Measurements from ENCODE around the gene CWC15.
A peak's percentile ranks its signal among the peaks of the same experiment; 100 is the strongest.

CWC15 gene

DNA sequence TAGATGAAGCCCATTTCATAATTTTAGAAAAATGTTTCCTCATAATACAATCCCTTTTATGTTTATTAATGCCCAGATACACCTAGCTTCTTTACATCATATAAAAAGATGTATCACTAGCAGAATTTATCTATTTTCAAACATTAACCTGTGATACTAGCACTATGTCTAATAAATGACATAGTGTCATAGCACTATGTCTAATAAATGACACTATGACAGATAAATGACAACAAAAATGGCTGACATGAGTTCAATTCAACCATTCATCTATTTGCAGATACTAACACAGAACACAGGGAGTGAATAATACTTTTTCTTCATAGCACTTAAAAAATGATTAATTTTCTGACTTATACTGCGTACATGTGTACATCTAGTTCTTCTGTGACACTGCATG lies 32.3 kb upstream of the CWC15 start:
- no peaks in the 10 kb centered on the region for H3K4me1 ChIP-seq (ENCODE audit: control insufficient read depth, low read depth, low read length)
- no peak overlapping the region for H2AK5ac ChIP-seq (ENCODE audit: low read length)
- H3K18ac ChIP-seq (ENCODE audit: low read length), result no peak overlapping the region
- H3K79me2 ChIP-seq (ENCODE audit: control insufficient read depth, insufficient read depth, low read length), result no peaks in the 10 kb centered on the region
- H3K9ac ChIP-seq (ENCODE audit: low read length), result no peak overlapping the region
- no peaks in the 10 kb centered on the region for H3K36me3 ChIP-seq (ENCODE audit: control insufficient read depth, insufficient read depth, low read length)
- H4K8ac ChIP-seq (ENCODE audit: low read depth, low read length), result no peak overlapping the region
- no peaks in the 10 kb centered on the region for H3K79me1 ChIP-seq (ENCODE audit: low read length)
- DNase-seq, result no peak
- H3K4me3 ChIP-seq (ENCODE audit: low read length), result no peak overlapping the region
- no peak overlapping the region for H2BK5ac ChIP-seq (ENCODE audit: low read length)
- WGBS (ENCODE audit: extremely low coverage, insufficient coverage, low lambda C conversion rate), result no CpG with 5 or more reads among the region's 1 CpG
- H4K5ac ChIP-seq (ENCODE audit: low read length), result no peak overlapping the region
- no peaks in the 10 kb centered on the region for H3K27me3 ChIP-seq (ENCODE audit: insufficient read depth, low read length, poor library complexity)
- H3K56ac ChIP-seq (ENCODE audit: low read length), result no peak overlapping the region
- H3K27ac ChIP-seq (ENCODE audit: low read depth, low read length), result no peak overlapping the region
- no peak overlapping the region for H2BK15ac ChIP-seq (replicated peaks; ENCODE audit: low read depth)
- no peak overlapping the region for H3K23ac ChIP-seq (ENCODE audit: low read length)
- no peak overlapping the region for H2BK120ac ChIP-seq (ENCODE audit: low read depth, low read length)
- H3K4me2 ChIP-seq (ENCODE audit: low read length), result no peak overlapping the region
- no peak overlapping the region for H3K4ac ChIP-seq (ENCODE audit: low read depth, low read length)

DNA sequence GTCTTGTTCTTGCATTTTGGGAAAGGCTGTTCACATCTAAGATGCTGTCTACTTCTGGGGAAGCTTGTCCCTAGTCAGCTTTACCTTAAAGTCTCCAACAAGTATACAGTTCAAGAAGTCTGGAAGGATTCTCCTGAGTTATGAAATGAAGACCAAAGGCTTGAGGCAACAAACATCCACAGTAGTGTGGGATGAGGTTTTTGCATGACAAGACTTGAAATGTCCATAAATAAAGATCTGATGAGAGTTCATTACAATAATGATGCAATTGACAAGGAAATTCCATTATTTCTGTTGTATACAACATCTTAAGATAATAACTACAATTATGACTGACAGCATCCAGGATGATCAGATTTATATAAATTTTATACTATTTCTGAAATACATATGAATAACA lies 30.4 kb upstream of the CWC15 start:
- no peaks in the 10 kb centered on the region for H3K79me1 ChIP-seq (ENCODE audit: low read length)
- no peak overlapping the region for H3K4me3 ChIP-seq (ENCODE audit: low read length)
- no peak overlapping the region for H4K5ac ChIP-seq (ENCODE audit: low read length)
- no peak overlapping the region for H3K23ac ChIP-seq (ENCODE audit: low read length)
- H3K36me3 ChIP-seq (ENCODE audit: control insufficient read depth, insufficient read depth, low read length), result no peaks in the 10 kb centered on the region
- no peak overlapping the region for H3K4me2 ChIP-seq (ENCODE audit: low read length)
- DNase-seq, result no peak
- no peaks in the 10 kb centered on the region for H3K27me3 ChIP-seq (ENCODE audit: insufficient read depth, low read length, poor library complexity)
- H3K4ac ChIP-seq (ENCODE audit: low read depth, low read length), result no peak overlapping the region
- no peak overlapping the region for H4K8ac ChIP-seq (ENCODE audit: low read depth, low read length)
- no peak overlapping the region for H3K18ac ChIP-seq (ENCODE audit: low read length)
- H2BK15ac ChIP-seq (replicated peaks; ENCODE audit: low read depth), result no peak overlapping the region
- H3K79me2 ChIP-seq (ENCODE audit: control insufficient read depth, insufficient read depth, low read length), result no peaks in the 10 kb centered on the region
- H3K27ac ChIP-seq (ENCODE audit: low read depth, low read length), result no peak overlapping the region
- H2BK5ac ChIP-seq (ENCODE audit: low read length), result no peak overlapping the region
- H3K4me1 ChIP-seq (ENCODE audit: control insufficient read depth, low read depth, low read length), result no peaks in the 10 kb centered on the region
- H2AK5ac ChIP-seq (ENCODE audit: low read length), result no peak overlapping the region
- no peak overlapping the region for H3K56ac ChIP-seq (ENCODE audit: low read length)
- no peak overlapping the region for H2BK120ac ChIP-seq (ENCODE audit: low read depth, low read length)
- no peak overlapping the region for H3K9ac ChIP-seq (ENCODE audit: low read length)

- no peaks in the 10 kb centered on the region for H3K79me1 ChIP-seq (ENCODE audit: low read length)
- H3K4me3 ChIP-seq (ENCODE audit: low read length), result no peak overlapping the region
- no peak overlapping the region for H2BK5ac ChIP-seq (ENCODE audit: low read length)
- no peak overlapping the region for H4K8ac ChIP-seq (ENCODE audit: low read depth, low read length)
- H3K56ac ChIP-seq (ENCODE audit: low read length), result no peak overlapping the region
- no peak overlapping the region for H3K27ac ChIP-seq (ENCODE audit: low read depth, low read length)
- H2AK5ac ChIP-seq (ENCODE audit: low read length), result no peak overlapping the region
- no peak overlapping the region for H2BK120ac ChIP-seq (ENCODE audit: low read depth, low read length)
- WGBS (ENCODE audit: extremely low coverage, insufficient coverage, low lambda C conversion rate), result no CpG with 5 or more reads among the region's 13 CpGs
- H3K23ac ChIP-seq (ENCODE audit: low read length), result no peak overlapping the region
- no peak overlapping the region for H2BK15ac ChIP-seq (replicated peaks; ENCODE audit: low read depth)
- no peak overlapping the region for H4K5ac ChIP-seq (ENCODE audit: low read length)
- H3K4ac ChIP-seq (ENCODE audit: low read depth, low read length), result no peak overlapping the region
- H3K4me1 ChIP-seq (ENCODE audit: control insufficient read depth, low read depth, low read length), result no peaks in the 10 kb centered on the region
- H3K27me3 ChIP-seq (ENCODE audit: insufficient read depth, low read length, poor library complexity), result no peaks in the 10 kb centered on the region
- H3K4me2 ChIP-seq (ENCODE audit: low read length), result no peak overlapping the region
- H3K36me3 ChIP-seq (ENCODE audit: control insufficient read depth, insufficient read depth, low read length), result no peaks in the 10 kb centered on the region
- H3K9ac ChIP-seq (ENCODE audit: low read length), result no peak overlapping the region
- no peak overlapping the region for H3K18ac ChIP-seq (ENCODE audit: low read length)
- no peak for DNase-seq
- H3K79me2 ChIP-seq (ENCODE audit: control insufficient read depth, insufficient read depth, low read length), result no peaks in the 10 kb centered on the region
Measured at GRCh38 chr11:94998285-94998684, 24.9 kb upstream of the CWC15 start.

DNA sequence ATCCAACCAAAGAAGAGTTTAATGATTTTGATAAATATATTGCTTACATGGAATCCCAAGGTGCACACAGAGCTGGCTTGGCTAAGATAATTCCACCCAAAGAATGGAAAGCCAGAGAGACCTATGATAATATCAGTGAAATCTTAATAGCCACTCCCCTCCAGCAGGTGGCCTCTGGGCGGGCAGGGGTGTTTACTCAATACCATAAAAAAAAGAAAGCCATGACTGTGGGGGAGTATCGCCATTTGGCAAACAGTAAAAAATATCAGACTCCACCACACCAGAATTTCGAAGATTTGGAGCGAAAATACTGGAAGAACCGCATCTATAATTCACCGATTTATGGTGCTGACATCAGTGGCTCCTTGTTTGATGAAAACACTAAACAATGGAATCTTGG lies 24.1 kb upstream of the CWC15 start:
- Histone ChIP-seq H4K5ac (ENCODE audit: low read length) (no peak overlapping the region), H2AK5ac (ENCODE audit: low read length) (no peak overlapping the region), H3K4me3 (ENCODE audit: low read length) (no peak overlapping the region), H3K79me2 (ENCODE audit: control insufficient read depth, insufficient read depth, low read length) (no peaks in the 10 kb centered on the region), H3K23ac (ENCODE audit: low read length) (no peak overlapping the region), H3K36me3 (ENCODE audit: control insufficient read depth, insufficient read depth, low read length) (no peaks in the 10 kb centered on the region), H3K4ac (ENCODE audit: low read depth, low read length) (no peak overlapping the region), H3K27me3 (ENCODE audit: insufficient read depth, low read length, poor library complexity) (no peaks in the 10 kb centered on the region), H3K4me1 (ENCODE audit: control insufficient read depth, low read depth, low read length) (no peaks in the 10 kb centered on the region), H3K18ac (ENCODE audit: low read length) (no peak overlapping the region), H2BK120ac (ENCODE audit: low read depth, low read length) (no peak overlapping the region), H2BK5ac (ENCODE audit: low read length) (no peak overlapping the region), H3K4me2 (ENCODE audit: low read length) (no peak overlapping the region), H3K9ac (ENCODE audit: low read length) (no peak overlapping the region), H3K79me1 (ENCODE audit: low read length) (no peaks in the 10 kb centered on the region), H3K56ac (ENCODE audit: low read length) (no peak overlapping the region), H2BK15ac (replicated peaks; ENCODE audit: low read depth) (no peak overlapping the region), H4K8ac (ENCODE audit: low read depth, low read length) (no peak overlapping the region), H3K27ac (ENCODE audit: low read depth, low read length) (no peak overlapping the region)
- DNase-seq, result peak; percentile 5
- no CpG with 5 or more reads among the region's 6 CpGs for WGBS (ENCODE audit: extremely low coverage, insufficient coverage, low lambda C conversion rate)

DNA sequence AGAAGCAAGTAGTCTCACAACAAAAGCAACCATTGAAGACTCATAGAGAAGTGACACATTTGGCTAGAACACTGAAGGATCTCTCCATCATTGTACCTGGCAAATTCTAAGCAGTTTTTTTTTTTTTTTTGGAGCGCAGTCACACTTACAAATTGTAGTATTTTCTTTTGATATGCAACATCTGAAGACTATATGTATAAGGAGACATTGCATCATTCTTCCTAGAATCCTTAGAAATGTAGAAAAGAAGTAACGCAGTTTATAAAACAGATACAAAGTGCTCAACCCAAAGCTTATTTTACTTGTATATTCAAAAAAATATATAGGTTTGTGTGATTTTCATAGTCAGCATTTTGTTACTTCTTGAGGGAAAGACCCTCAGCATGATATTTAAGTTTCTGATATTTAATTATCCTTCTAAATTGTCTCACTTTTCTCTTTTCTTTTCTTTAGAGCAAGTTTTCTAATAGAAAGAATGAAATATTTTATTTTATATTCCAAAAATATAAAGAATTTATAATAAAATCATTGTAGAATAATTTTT lies 20.1 kb upstream of the CWC15 start:
- no peak overlapping the region for H4K8ac ChIP-seq (ENCODE audit: low read depth, low read length)
- H3K23ac ChIP-seq (ENCODE audit: low read length), result no peak overlapping the region
- H2BK5ac ChIP-seq (ENCODE audit: low read length), result no peak overlapping the region
- H3K9ac ChIP-seq (ENCODE audit: low read length), result no peak overlapping the region
- no peak overlapping the region for H3K56ac ChIP-seq (ENCODE audit: low read length)
- H3K27me3 ChIP-seq (ENCODE audit: insufficient read depth, low read length, poor library complexity), result no peaks in the 10 kb centered on the region
- H3K27ac ChIP-seq (ENCODE audit: low read depth, low read length), result no peak overlapping the region
- no peak for DNase-seq
- H2BK120ac ChIP-seq (ENCODE audit: low read depth, low read length), result no peak overlapping the region
- no peak overlapping the region for H2AK5ac ChIP-seq (ENCODE audit: low read length)
- no peak overlapping the region for H3K4me3 ChIP-seq (ENCODE audit: low read length)
- H3K36me3 ChIP-seq (ENCODE audit: control insufficient read depth, insufficient read depth, low read length), result no peaks in the 10 kb centered on the region
- H3K79me2 ChIP-seq (ENCODE audit: control insufficient read depth, insufficient read depth, low read length), result no peaks in the 10 kb centered on the region
- H3K18ac ChIP-seq (ENCODE audit: low read length), result no peak overlapping the region
- no peak overlapping the region for H3K4ac ChIP-seq (ENCODE audit: low read depth, low read length)
- H3K4me1 ChIP-seq (ENCODE audit: control insufficient read depth, low read depth, low read length), result no peaks in the 10 kb centered on the region
- H3K79me1 ChIP-seq (ENCODE audit: low read length), result no peaks in the 10 kb centered on the region
- no peak overlapping the region for H3K4me2 ChIP-seq (ENCODE audit: low read length)
- WGBS (ENCODE audit: extremely low coverage, insufficient coverage, low lambda C conversion rate), result no CpG with 5 or more reads among the region's 2 CpGs
- H4K5ac ChIP-seq (ENCODE audit: low read length), result no peak overlapping the region
- no peak overlapping the region for H2BK15ac ChIP-seq (replicated peaks; ENCODE audit: low read depth)

DNA sequence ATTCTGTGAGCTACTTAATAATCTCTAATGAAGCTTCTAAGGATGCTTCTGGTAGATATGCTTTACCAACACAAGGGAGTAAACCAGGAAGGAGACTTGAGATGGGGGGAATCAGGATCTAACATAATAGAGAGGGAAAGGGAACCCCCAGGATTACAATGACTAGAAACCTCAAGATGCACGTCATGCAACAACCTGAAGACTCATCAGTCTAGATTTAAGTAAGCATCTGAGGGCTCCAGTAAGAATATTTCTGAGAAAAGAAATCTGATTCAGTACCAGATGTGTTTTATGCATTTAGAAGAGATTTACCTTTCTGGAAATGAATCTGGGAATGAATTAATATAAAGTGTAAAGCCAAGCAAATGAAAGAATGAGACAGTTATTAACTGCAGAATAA lies 15.4 kb upstream of the CWC15 start:
- Histone ChIP-seq H4K8ac (ENCODE audit: low read depth, low read length) (no peak overlapping the region), H3K9ac (ENCODE audit: low read length) (no peak overlapping the region), H3K4me3 (ENCODE audit: low read length) (no peak overlapping the region), H3K79me2 (ENCODE audit: control insufficient read depth, insufficient read depth, low read length) (no peaks in the 10 kb centered on the region), H2BK120ac (ENCODE audit: low read depth, low read length) (no peak overlapping the region), H2AK5ac (ENCODE audit: low read length) (no peak overlapping the region), H3K27me3 (ENCODE audit: insufficient read depth, low read length, poor library complexity) (no peaks in the 10 kb centered on the region), H3K27ac (ENCODE audit: low read depth, low read length) (no peak overlapping the region), H2BK5ac (ENCODE audit: low read length) (no peak overlapping the region), H3K4me1 (ENCODE audit: control insufficient read depth, low read depth, low read length) (no peaks in the 10 kb centered on the region), H3K4ac (ENCODE audit: low read depth, low read length) (no peak overlapping the region), H3K23ac (ENCODE audit: low read length) (no peak overlapping the region), H4K5ac (ENCODE audit: low read length) (no peak overlapping the region), H3K56ac (ENCODE audit: low read length) (no peak overlapping the region), H3K79me1 (ENCODE audit: low read length) (no peaks in the 10 kb centered on the region), H3K18ac (ENCODE audit: low read length) (no peak overlapping the region), H2BK15ac (replicated peaks; ENCODE audit: low read depth) (no peak overlapping the region), H3K36me3 (ENCODE audit: control insufficient read depth, insufficient read depth, low read length) (no peaks in the 10 kb centered on the region), H3K4me2 (ENCODE audit: low read length) (no peak overlapping the region)
- no peak for DNase-seq
- no CpG with 5 or more reads among the region's 1 CpG for WGBS (ENCODE audit: extremely low coverage, insufficient coverage, low lambda C conversion rate)

Data from mesendoderm (in vitro differentiated cells).